GM12878 (cell line): Measurements from ENCODE around the gene PRSS16. TPM values are rescaled to one million over a fixed set of nuclear protein-coding genes. Genes with fewer than 3 reads are reported as not detected.

ENCODE experiments used
- ATAC-seq: fragments of 200-7000 bp; cut with Tn5 transposase; 3 replicates; pipeline ENCODE4 v1.9.1; 2020; ENCODE audit warnings: mild to moderate bottlenecking, moderate library complexity
- BruUV-seq: library from RNA; stranded (reverse); fragments of 400-500 nt; replicated peaks from 2 replicates; lab custom pipeline; 2021; lab: Mats Ljungman, UMichigan
- CTCF ChIA-PET: fragments of 300-600 bp; sonication (Branson Sonifier 250); formaldehyde crosslinking; extraction: SDS; loops from one replicate; lab custom pipeline; 2021; ENCODE audit warnings: inconsistent platforms; lab: Yijun Ruan, JAX
- POLR2A ChIA-PET: fragments of 350-600 bp; formaldehyde crosslinking; extraction: SDS; loops from one replicate; lab custom pipeline; 2021; ENCODE audit warnings: inconsistent platforms; lab: Charles Lee
- RAD21 ChIA-PET: fragments of 300-600 bp; sonication (Branson Sonifier 250); formaldehyde crosslinking; loops from one replicate; lab custom pipeline; 2023; ENCODE audit warnings: antibody characterized with exemption; ENCODE audit not compliant: unreplicated experiment; lab: Charles Lee
- SMC1A ChIA-PET: fragments of 300-600 bp; sonication (Branson Sonifier 250); formaldehyde crosslinking; loops from one replicate; lab custom pipeline; 2023; ENCODE audit not compliant: unreplicated experiment, uncharacterized antibody; lab: Charles Lee
- DNase-seq: peaks from one replicate; pipeline ENCODE4 v3.0.0-alpha.2; 2011; ENCODE audit warnings: low read depth, low spot score
- FAIRE-seq: peaks from 3 replicates; lab custom pipeline; 2011; peaks lifted over from hg19 to GRCh38; lab: Jason Lieb, UNC
- H2AFZ ChIP-seq: 2 replicates; pipeline ENCODE4 v1.6.0; 2011; ENCODE audit warnings: low read depth, low read length, control low read depth; ENCODE audit not compliant: control insufficient read depth
- H3K27ac ChIP-seq: 2 replicates; pipeline ENCODE4 v1.5.1; 2011; ENCODE audit warnings: control low read depth; ENCODE audit not compliant: control insufficient read depth, insufficient read depth
- H3K27me3 ChIP-seq, 2 experiments: replicated peaks in 1 of 2; 2 replicates each; pipeline versions ENCODE4 v1.6.0 to v1.6.1; 2011; ENCODE audit warnings: low read length in 1 of 2; ENCODE audit not compliant: control insufficient read depth in 2 of 2, insufficient read depth in 2 of 2
- H3K36me3 ChIP-seq, 2 experiments: 2 replicates each; pipeline ENCODE4 v1.5.1; 2011; ENCODE audit warnings: low read length in 1 of 2; ENCODE audit not compliant: control insufficient read depth in 2 of 2, insufficient read depth in 2 of 2
- H3K4me1 ChIP-seq: 2 replicates; pipeline ENCODE4 v1.6.1; 2011; ENCODE audit warnings: mild to moderate bottlenecking, low read length, moderate library complexity, mixed read lengths; ENCODE audit not compliant: control insufficient read depth, insufficient read depth
- H3K4me2 ChIP-seq: 2 replicates; pipeline ENCODE4 v1.6.0; 2011; ENCODE audit warnings: control low read depth; ENCODE audit not compliant: control insufficient read depth, insufficient read depth
- H3K4me3 ChIP-seq: fragments of 200-600 bp; sonication (generic); 2 replicates; pipeline ENCODE4 v1.5.1; 2016
- H3K79me2 ChIP-seq: 2 replicates; pipeline ENCODE4 v1.6.0; 2011; ENCODE audit warnings: low read length; ENCODE audit not compliant: control insufficient read depth, insufficient read depth
- H3K9ac ChIP-seq: 2 replicates; pipeline ENCODE4 v1.8.0; 2011; ENCODE audit warnings: low read length, control low read depth, mixed read lengths; ENCODE audit not compliant: control insufficient read depth, insufficient read depth
- H3K9me3 ChIP-seq: replicated peaks from 3 replicates; pipeline ENCODE4 v1.5.1; 2011; ENCODE audit warnings: mild to moderate bottlenecking, low read length; ENCODE audit not compliant: control insufficient read depth, insufficient read depth
- H4K20me1 ChIP-seq: 2 replicates; pipeline ENCODE4 v1.6.0; 2011; ENCODE audit not compliant: control insufficient read depth, insufficient read depth
- ASH2L ChIP-seq: fragments of 300-600, 200-600 bp; sonication (generic); IDR thresholded peaks from 2 replicates; pipeline ENCODE4 v1.6.1; 2017; ENCODE audit warnings: low read depth, mild to moderate bottlenecking, borderline replicate concordance
- HCFC1 ChIP-seq: fragments of 150-350 bp; IDR thresholded peaks from 2 replicates; pipeline ENCODE4 v1.6.1; 2014; ENCODE audit warnings: low read length
- KDM1A ChIP-seq: fragments of 200-600 bp; sonication (generic); IDR thresholded peaks from 2 replicates; pipeline ENCODE4 v1.6.1; 2016; ENCODE audit warnings: borderline replicate concordance
- NFXL1 ChIP-seq: fragments of 450-650 bp; IDR thresholded peaks from 2 replicates; pipeline ENCODE4 v1.6.1; 2017; ENCODE audit warnings: antibody characterized with exemption, mild to moderate bottlenecking, borderline replicate concordance
- POLR2AphosphoS5 ChIP-seq: IDR thresholded peaks from 2 replicates; pipeline ENCODE4 v1.6.1; 2011; ENCODE audit warnings: mild to moderate bottlenecking, low read length, inconsistent platforms
- SKIL ChIP-seq: fragments of 450-650 bp; IDR thresholded peaks from 2 replicates; pipeline ENCODE4 v1.6.1; 2017; ENCODE audit warnings: mild to moderate bottlenecking, low read depth, inconsistent platforms; ENCODE audit not compliant: poor library complexity, severe bottlenecking
- TBL1XR1 ChIP-seq: IDR thresholded peaks from 2 replicates; pipeline ENCODE4 v1.6.1; 2012; ENCODE audit warnings: low read depth, low read length, improper control_type of control experiment
- ZNF622 ChIP-seq: fragments of 450-650 bp; IDR thresholded peaks from 2 replicates; pipeline ENCODE4 v1.6.1; 2017; ENCODE audit warnings: mild to moderate bottlenecking, inconsistent platforms
- ZSCAN29 ChIP-seq: fragments of 450-650 bp; IDR thresholded peaks from 2 replicates; pipeline ENCODE4 v1.6.1; 2017; ENCODE audit warnings: mild to moderate bottlenecking, moderate library complexity
- WGBS: methylation state at CpG from one replicate; pipeline ENCODE4 v1.1.6; 2016; ENCODE audit warnings: low lambda C conversion rate; ENCODE audit not compliant: insufficient replicate concordance, insufficient coverage; ENCODE audit errors: missing lambda C conversion rate; 5-methylcytosine and 5-hydroxymethylcytosine counted together
- in situ Hi-C: fragments of 300-500 bp; cut with MboI; formaldehyde crosslinking; loops from 9 replicates; pipeline ENCODE4 v1.14.3; 2018; ENCODE audit warnings: mixed read lengths
- intact Hi-C: fragments of 100-400 bp; cut with micrococcal nuclease; formaldehyde crosslinking; loops from one replicate; pipeline ENCODE4 v1.14.2; 2022; ENCODE audit not compliant: unreplicated experiment
- polyA plus RNA-seq, 11 experiments: library from polyadenylated mRNA; depleted of rRNA in 4 of 11; unstranded in 6 of 11; stranded (reverse) in 5 of 11; fragments of >200 nt; fragmentation: Nextera tagmentation in 4 of 11; fragmentation: Illumina TruSeq in 1 of 11; extraction: Ambion mirVana in 4 of 11; extraction: Trizol in 1 of 11; gene quantifications; 1 replicate in 1 of 11; 2 replicates in 10 of 11; pipeline versions ENCODE4 v1.2.1 to v1.2.3, GENCODE V29; 2011 to 2016; ENCODE audit warnings: inconsistent platforms in 2 of 11, missing spikeins in 2 of 11, low read depth in 1 of 11
- total RNA-seq, 4 experiments: library from RNA; depleted of rRNA in 3 of 4; stranded (reverse); fragments of >200 nt in 3 of 4; fragmentation: Illumina TruSeq in 1 of 4; extraction: Trizol in 1 of 4; gene quantifications; 2 replicates each; pipeline versions ENCODE4 v1.2.1 to v1.2.3, GENCODE V29; 2013 to 2021
- TF ChIP-seq, protein P1 (sequence below): fragments of 450-650 bp; IDR thresholded peaks from 2 replicates; pipeline ENCODE4 v1.6.1; 2017; ENCODE audit warnings: antibody characterized with exemption, mild to moderate bottlenecking, moderate library complexity

PRSS16 gene
- total and polyA plus RNA-seq, 10 of the 15 experiments (the other 5 are each of a cell fraction or from before 2014, with no cell fraction given): 2.1 to 12.8 (median 6.6) TPM

- no peak for TF ChIP-seq ZSCAN29
- no peak for TF ChIP-seq TBL1XR1
- TF ChIP-seq HCFC1: no peak
- no peak for TF ChIP-seq POLR2AphosphoS5
- TF ChIP-seq NFXL1: no peak
- TF ChIP-seq ZNF622: no peak
- TF ChIP-seq KDM1A: no peak
Measured at GRCh38 chr6:27213544-27214125, 33.9 kb upstream of the PRSS16 start (continued).

DNA sequence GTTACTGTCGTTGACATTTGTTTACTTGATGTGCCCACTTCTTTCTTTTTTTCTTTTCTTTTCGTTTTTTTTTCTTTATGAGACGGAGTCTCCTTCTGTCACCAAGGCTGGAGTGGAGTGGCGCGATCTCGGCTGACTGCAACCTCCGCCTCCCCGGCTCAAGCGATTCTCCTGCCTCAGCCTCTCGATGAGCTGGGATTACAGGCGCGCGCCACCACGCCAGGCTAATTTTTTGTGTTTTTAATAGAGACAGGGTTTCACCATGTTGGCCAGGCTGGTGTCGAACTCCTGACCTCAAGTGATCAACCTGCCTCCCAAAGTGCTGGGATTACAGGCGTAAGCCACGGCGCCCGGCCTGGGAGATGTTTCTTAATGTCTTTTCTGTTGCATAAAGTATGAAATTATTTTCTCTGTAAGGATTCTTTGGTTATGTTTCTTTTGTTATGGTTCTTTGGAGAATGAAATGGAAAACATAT, 33.3 kb upstream of the PRSS16 start:
- CTCF ChIA-PET: interaction anchor here (0.7 to 1.1 kb wide), 2 partner anchors 23 to 582 kb away, joined by 3 read pairs; no protein-coding TSS in a partner anchor
- Histone ChIP-seq H3K4me1 (no peaks in the 10 kb centered on the region), H3K79me2 (no peaks in the 10 kb centered on the region), H3K9ac (no peak overlapping the region), H4K20me1 (no peaks in the 10 kb centered on the region), H2AFZ (peak overlapping the region; percentile 37), H3K27ac (no peak overlapping the region), H3K4me2 (peak overlapping the region; percentile 68), H3K27me3 (no peaks in the 10 kb centered on the region)
- RAD21 ChIA-PET: no interaction called here
- no peak for DNase-seq
- WGBS: 73% methylated on average over 19 of the region's 19 CpGs
- BruUV-seq: no TSS peak
- TF ChIP-seq SKIL (no peak), ZSCAN29 (no peak), ASH2L (no peak)
- TF ChIP-seq, protein P1, sequence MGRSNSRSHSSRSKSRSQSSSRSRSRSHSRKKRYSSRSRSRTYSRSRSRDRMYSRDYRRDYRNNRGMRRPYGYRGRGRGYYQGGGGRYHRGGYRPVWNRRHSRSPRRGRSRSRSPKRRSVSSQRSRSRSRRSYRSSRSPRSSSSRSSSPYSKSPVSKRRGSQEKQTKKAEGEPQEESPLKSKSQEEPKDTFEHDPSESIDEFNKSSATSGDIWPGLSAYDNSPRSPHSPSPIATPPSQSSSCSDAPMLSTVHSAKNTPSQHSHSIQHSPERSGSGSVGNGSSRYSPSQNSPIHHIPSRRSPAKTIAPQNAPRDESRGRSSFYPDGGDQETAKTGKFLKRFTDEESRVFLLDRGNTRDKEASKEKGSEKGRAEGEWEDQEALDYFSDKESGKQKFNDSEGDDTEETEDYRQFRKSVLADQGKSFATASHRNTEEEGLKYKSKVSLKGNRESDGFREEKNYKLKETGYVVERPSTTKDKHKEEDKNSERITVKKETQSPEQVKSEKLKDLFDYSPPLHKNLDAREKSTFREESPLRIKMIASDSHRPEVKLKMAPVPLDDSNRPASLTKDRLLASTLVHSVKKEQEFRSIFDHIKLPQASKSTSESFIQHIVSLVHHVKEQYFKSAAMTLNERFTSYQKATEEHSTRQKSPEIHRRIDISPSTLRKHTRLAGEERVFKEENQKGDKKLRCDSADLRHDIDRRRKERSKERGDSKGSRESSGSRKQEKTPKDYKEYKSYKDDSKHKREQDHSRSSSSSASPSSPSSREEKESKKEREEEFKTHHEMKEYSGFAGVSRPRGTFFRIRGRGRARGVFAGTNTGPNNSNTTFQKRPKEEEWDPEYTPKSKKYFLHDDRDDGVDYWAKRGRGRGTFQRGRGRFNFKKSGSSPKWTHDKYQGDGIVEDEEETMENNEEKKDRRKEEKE: no peak
- TF ChIP-seq, all 136 proteins: peak for 0
- POLR2A ChIA-PET: no interaction called here
- no peaks in the 10 kb centered on the region; the same call in 2 of the 3 replicates for H3K9me3 ChIP-seq
- intact Hi-C loops (no loop called here), in situ Hi-C loops (no loop called here)
- FAIRE-seq (no peak), ATAC-seq (no peak)
- SMC1A ChIA-PET: no interaction called here
- H3K36me3 ChIP-seq: no peaks in the 10 kb centered on the region
- peak overlapping the region; percentile 69 for H3K4me3 ChIP-seq
